ENCODE data around the gene NTNG1.

NTNG1 gene

DNA sequence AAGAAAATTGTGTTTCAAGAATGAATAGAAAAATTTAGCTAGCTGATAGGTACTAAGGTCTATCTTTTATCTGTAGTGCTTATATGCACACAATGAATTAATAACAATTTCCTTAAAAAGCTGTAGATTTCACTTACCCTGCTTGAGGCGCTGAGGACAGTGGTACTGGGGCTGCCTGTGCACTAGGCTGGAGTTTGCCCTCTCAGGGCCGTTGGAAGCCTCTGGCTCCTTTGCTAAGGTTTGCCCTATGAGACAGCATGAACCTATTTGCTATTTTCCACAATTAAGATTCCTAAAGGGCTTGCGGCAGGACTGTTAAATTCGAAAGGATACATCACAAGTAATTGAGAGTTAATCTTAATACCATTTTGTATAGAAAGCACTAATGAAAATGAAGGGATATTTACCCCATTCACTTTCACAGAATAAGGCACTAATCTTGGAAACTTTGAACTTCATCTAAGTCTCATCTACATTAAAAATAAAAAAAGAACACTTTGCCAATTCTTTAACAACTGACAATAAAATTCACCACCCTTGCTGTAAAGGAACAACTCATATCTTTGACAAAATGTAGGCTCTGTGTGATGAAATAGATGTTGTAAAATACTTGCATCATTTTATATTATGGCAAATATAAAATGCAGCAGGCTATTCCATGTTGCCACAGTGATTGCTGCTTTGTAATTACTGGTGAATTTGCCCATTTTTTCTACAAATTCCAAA, 293.0 kb downstream of the NTNG1 start:
- Histone ChIP-seq H3K27ac (ENCODE audit: insufficient read depth, low read length, poor library complexity, severe bottlenecking) (no peak overlapping the region), H3K4me3 (ENCODE audit: insufficient read depth, low read depth, low read length, poor library complexity, severe bottlenecking) (no peak overlapping the region), H3K36me3 (ENCODE audit: control insufficient read depth, insufficient read depth, low read length) (no peaks in the 10 kb centered on the region), H3K4me1 (ENCODE audit: control insufficient read depth, insufficient read depth, low read length, poor library complexity, severe bottlenecking) (no peaks in the 10 kb centered on the region), H3K9me3 (ENCODE audit: control insufficient read depth, low read length) (no peaks in the 10 kb centered on the region), H3K27me3 (replicated peaks; ENCODE audit: control insufficient read depth, insufficient read depth, low read length, poor library complexity, severe bottlenecking) (no peaks in the 10 kb centered on the region)
- DNase-seq, result no peak

DNA sequence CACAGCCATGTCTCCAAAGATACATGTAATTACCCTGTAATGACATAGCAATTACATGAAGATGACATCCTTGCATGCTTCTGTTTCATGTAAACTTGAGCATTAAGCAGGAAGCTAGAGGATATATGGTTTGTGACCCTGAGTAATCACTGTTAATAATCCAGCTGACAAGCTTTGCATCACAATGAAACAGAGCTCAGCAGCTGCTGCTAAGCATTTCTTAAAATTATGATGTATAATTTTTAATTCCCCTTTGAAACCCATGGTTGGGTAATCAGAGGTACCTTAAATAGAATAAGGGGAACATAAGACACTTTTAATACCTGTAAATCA, 293.5 kb downstream of the NTNG1 start:
- Histone ChIP-seq H3K36me3 (ENCODE audit: control insufficient read depth, insufficient read depth, low read length) (no peaks in the 10 kb centered on the region), H3K27me3 (replicated peaks; ENCODE audit: control insufficient read depth, insufficient read depth, low read length, poor library complexity, severe bottlenecking) (no peaks in the 10 kb centered on the region), H3K4me3 (ENCODE audit: insufficient read depth, low read depth, low read length, poor library complexity, severe bottlenecking) (no peak overlapping the region), H3K4me1 (ENCODE audit: control insufficient read depth, insufficient read depth, low read length, poor library complexity, severe bottlenecking) (no peaks in the 10 kb centered on the region), H3K9me3 (ENCODE audit: control insufficient read depth, low read length) (no peaks in the 10 kb centered on the region), H3K27ac (ENCODE audit: insufficient read depth, low read length, poor library complexity, severe bottlenecking) (no peak overlapping the region)
- DNase-seq, result no peak

DNA sequence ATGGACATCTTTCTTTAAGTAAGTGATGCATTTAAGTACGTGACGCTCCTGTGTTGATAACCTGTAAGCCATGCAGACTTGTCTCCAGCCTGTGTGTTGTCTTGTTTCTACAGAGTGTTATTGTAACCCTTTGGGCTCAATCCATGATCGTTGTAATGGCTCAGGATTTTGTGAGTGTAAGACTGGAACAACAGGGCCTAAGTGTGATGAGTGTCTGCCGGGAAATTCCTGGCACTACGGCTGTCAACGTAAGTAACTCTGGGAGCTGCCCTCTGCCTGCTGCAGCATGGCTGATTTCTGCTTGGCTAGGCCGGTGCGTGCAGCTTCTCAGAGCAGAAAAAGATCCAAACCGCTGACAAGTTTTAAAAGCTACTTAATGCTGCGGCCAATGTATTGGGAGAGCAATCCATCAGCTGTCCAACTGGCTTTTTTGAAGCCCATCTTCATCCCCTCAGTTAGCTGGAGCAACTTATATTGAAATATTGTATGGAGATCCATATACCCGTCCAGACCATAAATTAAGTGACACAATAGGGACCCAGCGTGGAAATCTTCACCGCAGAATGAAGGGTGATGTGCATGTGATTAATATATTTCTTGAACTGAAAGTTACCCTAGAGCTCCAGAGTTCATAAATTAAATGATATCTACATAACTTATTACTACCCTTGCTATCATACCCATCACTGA, 295.9 kb downstream of the NTNG1 start:
- Histone ChIP-seq H3K4me3 (ENCODE audit: insufficient read depth, low read depth, low read length, poor library complexity, severe bottlenecking) (no peak overlapping the region), H3K36me3 (ENCODE audit: control insufficient read depth, insufficient read depth, low read length) (no peaks in the 10 kb centered on the region), H3K9me3 (ENCODE audit: control insufficient read depth, low read length) (no peaks in the 10 kb centered on the region), H3K27me3 (replicated peaks; ENCODE audit: control insufficient read depth, insufficient read depth, low read length, poor library complexity, severe bottlenecking) (no peaks in the 10 kb centered on the region), H3K4me1 (ENCODE audit: control insufficient read depth, insufficient read depth, low read length, poor library complexity, severe bottlenecking) (no peaks in the 10 kb centered on the region), H3K27ac (ENCODE audit: insufficient read depth, low read length, poor library complexity, severe bottlenecking) (no peak overlapping the region)
- DNase-seq, result no peak

DNA sequence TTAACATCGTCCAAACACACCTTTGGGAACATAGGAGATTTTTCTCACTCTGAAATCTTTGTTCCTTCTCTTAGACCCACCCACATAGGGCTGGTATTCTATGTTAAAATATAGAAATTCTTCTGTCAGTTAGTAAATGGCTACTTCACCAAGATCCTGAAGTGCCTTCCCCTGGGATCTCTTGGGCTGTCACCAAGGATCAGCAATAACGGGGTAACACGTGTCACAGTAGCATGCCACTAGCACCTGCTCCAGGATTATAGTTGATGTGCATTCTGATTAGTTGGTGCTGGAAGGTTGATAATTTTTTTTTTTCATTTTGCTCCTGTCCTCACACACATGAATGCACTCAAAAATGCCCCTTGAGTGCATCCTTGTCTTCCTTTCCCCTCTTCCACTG, 298.7 kb downstream of the NTNG1 start:
- Histone ChIP-seq H3K36me3 (ENCODE audit: control insufficient read depth, insufficient read depth, low read length) (no peaks in the 10 kb centered on the region), H3K4me1 (ENCODE audit: control insufficient read depth, insufficient read depth, low read length, poor library complexity, severe bottlenecking) (no peaks in the 10 kb centered on the region), H3K27me3 (replicated peaks; ENCODE audit: control insufficient read depth, insufficient read depth, low read length, poor library complexity, severe bottlenecking) (no peaks in the 10 kb centered on the region), H3K9me3 (ENCODE audit: control insufficient read depth, low read length) (no peaks in the 10 kb centered on the region), H3K4me3 (ENCODE audit: insufficient read depth, low read depth, low read length, poor library complexity, severe bottlenecking) (no peak overlapping the region), H3K27ac (ENCODE audit: insufficient read depth, low read length, poor library complexity, severe bottlenecking) (no peak overlapping the region)
- DNase-seq, result no peak

DNA sequence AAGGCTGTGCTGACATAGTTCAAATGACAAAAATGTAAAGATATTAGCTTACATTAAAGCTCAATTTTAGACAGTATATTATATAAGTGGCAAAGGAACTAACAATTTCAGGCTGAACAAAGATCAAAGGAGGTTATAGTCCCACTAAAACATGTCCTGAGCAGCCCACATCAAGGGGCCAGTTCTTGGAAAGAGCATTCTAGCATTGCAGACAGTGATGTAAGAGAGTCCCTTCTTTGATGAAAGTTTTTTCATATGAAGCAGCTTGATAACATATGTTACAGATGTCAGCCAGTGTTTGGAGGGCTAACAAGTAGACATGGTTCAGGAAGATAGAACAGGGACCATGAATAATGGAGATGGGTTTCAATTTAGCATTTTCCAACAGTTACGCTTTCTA, 301.7 kb downstream of the NTNG1 start:
- Histone ChIP-seq H3K4me1 (ENCODE audit: control insufficient read depth, insufficient read depth, low read length, poor library complexity, severe bottlenecking) (no peaks in the 10 kb centered on the region), H3K4me3 (ENCODE audit: insufficient read depth, low read depth, low read length, poor library complexity, severe bottlenecking) (no peak overlapping the region)
- no peak for DNase-seq

DNA sequence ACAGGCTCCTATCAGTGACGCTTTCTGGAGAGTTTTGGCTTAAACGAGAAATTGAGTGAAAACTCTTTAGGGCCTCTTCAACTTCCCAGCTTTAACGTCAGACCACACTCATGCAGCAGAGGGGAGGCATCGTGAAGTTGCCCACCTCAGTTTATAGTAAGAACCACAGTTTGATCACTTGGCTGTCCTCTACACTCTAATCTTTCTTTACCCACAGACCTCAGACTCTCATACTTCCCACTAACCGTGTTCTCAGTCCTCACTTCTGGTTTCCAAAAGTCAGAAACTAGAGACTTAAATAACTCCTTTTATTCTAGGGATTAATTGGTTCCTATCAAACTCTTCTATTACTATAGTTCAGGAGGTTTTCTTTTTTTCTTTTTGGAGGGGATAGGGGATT, 302.2 kb downstream of the NTNG1 start:
- Histone ChIP-seq H3K4me3 (ENCODE audit: insufficient read depth, low read depth, low read length, poor library complexity, severe bottlenecking) (no peak overlapping the region), H3K36me3 (ENCODE audit: control insufficient read depth, insufficient read depth, low read length) (no peaks in the 10 kb centered on the region), H3K27ac (ENCODE audit: insufficient read depth, low read length, poor library complexity, severe bottlenecking) (no peak overlapping the region), H3K27me3 (replicated peaks; ENCODE audit: control insufficient read depth, insufficient read depth, low read length, poor library complexity, severe bottlenecking) (no peaks in the 10 kb centered on the region), H3K9me3 (ENCODE audit: control insufficient read depth, low read length) (no peaks in the 10 kb centered on the region), H3K4me1 (ENCODE audit: control insufficient read depth, insufficient read depth, low read length, poor library complexity, severe bottlenecking) (no peaks in the 10 kb centered on the region)
- DNase-seq, result no peak

More for the DNA sequence above, 301.7 kb downstream of the NTNG1 start:
- Histone ChIP-seq H3K9me3 (ENCODE audit: control insufficient read depth, low read length) (no peaks in the 10 kb centered on the region), H3K36me3 (ENCODE audit: control insufficient read depth, insufficient read depth, low read length) (no peaks in the 10 kb centered on the region), H3K27me3 (replicated peaks; ENCODE audit: control insufficient read depth, insufficient read depth, low read length, poor library complexity, severe bottlenecking) (no peaks in the 10 kb centered on the region), H3K27ac (ENCODE audit: insufficient read depth, low read length, poor library complexity, severe bottlenecking) (no peak overlapping the region)

DNA sequence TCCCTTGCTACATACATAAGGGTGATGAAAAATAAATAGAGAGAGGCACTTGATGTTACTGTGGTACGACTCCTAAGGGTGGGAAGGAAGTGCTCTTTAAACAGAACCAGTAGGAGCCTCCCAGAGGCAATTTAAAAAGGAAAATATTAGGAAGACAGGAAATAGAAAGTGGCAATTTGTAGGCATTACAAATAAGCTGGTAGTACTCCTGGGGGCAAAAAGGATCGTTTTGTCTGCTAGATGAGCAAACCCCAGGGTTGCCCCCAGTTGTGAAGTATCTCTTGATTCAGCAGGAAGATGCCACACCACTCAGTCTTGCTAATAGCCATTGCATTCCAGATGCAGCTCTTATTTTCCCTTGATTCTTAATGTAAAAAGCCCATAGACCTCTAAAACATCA, 303.0 kb downstream of the NTNG1 start:
- DNase-seq, result no peak

DNA sequence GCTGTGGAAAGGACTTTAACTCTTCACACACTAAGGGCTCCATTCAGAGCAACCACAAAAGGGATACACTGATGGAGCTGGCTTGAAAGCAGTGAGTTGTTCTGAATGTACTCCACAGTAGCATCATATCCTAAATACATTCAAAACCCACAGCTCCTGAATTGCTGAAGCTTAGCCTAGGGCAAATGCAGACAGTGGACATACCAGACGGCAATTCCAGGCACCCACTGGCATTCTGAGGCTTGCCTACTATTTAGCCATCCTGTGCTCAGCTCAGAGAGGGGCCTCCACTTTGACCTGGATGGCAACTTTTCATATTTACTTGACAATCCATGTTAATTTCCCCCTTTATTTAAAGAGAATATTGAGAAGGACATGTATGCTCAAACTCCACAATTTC, 303.5 kb downstream of the NTNG1 start:
- Histone ChIP-seq H3K4me1 (ENCODE audit: control insufficient read depth, insufficient read depth, low read length, poor library complexity, severe bottlenecking) (no peaks in the 10 kb centered on the region), H3K27ac (ENCODE audit: insufficient read depth, low read length, poor library complexity, severe bottlenecking) (no peak overlapping the region)
- no peak for DNase-seq

More for the DNA sequence above, 303.0 kb downstream of the NTNG1 start:
- Histone ChIP-seq H3K4me3 (ENCODE audit: insufficient read depth, low read depth, low read length, poor library complexity, severe bottlenecking) (no peak overlapping the region), H3K27me3 (replicated peaks; ENCODE audit: control insufficient read depth, insufficient read depth, low read length, poor library complexity, severe bottlenecking) (no peaks in the 10 kb centered on the region), H3K9me3 (ENCODE audit: control insufficient read depth, low read length) (no peaks in the 10 kb centered on the region), H3K36me3 (ENCODE audit: control insufficient read depth, insufficient read depth, low read length) (no peaks in the 10 kb centered on the region), H3K27ac (ENCODE audit: insufficient read depth, low read length, poor library complexity, severe bottlenecking) (no peak overlapping the region), H3K4me1 (ENCODE audit: control insufficient read depth, insufficient read depth, low read length, poor library complexity, severe bottlenecking) (no peaks in the 10 kb centered on the region)

DNA sequence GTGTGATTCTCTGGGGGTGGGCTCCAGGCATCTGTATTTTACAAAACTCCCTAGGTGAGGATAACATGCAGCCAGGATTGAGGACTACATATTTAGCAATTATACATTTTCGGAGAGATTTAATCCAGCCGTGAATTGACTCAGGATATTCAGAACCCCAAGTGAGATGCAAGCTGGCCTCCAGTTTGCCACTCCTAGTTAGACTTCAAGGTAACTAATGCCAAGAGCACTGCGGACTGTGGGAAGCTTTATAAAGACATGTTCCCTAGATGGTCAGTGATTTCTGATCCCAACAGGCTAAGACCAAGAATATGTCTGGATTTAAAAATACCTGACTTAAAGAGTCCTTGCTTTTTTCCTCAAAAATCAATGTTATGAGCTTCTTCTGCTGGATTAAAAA, 308.5 kb downstream of the NTNG1 start:
- DNase-seq, result no peak
- H3K27ac ChIP-seq (ENCODE audit: insufficient read depth, low read length, poor library complexity, severe bottlenecking), result no peak overlapping the region
- H3K4me1 ChIP-seq (ENCODE audit: control insufficient read depth, insufficient read depth, low read length, poor library complexity, severe bottlenecking), result no peaks in the 10 kb centered on the region
- no peaks in the 10 kb centered on the region for H3K9me3 ChIP-seq (ENCODE audit: control insufficient read depth, low read length)
- H3K36me3 ChIP-seq (ENCODE audit: control insufficient read depth, insufficient read depth, low read length), result no peaks in the 10 kb centered on the region
- no peak overlapping the region for H3K4me3 ChIP-seq (ENCODE audit: insufficient read depth, low read depth, low read length, poor library complexity, severe bottlenecking)
- H3K27me3 ChIP-seq (replicated peaks; ENCODE audit: control insufficient read depth, insufficient read depth, low read length, poor library complexity, severe bottlenecking), result no peaks in the 10 kb centered on the region

More for the DNA sequence above, 303.5 kb downstream of the NTNG1 start:
- Histone ChIP-seq H3K36me3 (ENCODE audit: control insufficient read depth, insufficient read depth, low read length) (no peaks in the 10 kb centered on the region), H3K27me3 (replicated peaks; ENCODE audit: control insufficient read depth, insufficient read depth, low read length, poor library complexity, severe bottlenecking) (no peaks in the 10 kb centered on the region), H3K4me3 (ENCODE audit: insufficient read depth, low read depth, low read length, poor library complexity, severe bottlenecking) (no peak overlapping the region), H3K9me3 (ENCODE audit: control insufficient read depth, low read length) (no peaks in the 10 kb centered on the region)

DNA sequence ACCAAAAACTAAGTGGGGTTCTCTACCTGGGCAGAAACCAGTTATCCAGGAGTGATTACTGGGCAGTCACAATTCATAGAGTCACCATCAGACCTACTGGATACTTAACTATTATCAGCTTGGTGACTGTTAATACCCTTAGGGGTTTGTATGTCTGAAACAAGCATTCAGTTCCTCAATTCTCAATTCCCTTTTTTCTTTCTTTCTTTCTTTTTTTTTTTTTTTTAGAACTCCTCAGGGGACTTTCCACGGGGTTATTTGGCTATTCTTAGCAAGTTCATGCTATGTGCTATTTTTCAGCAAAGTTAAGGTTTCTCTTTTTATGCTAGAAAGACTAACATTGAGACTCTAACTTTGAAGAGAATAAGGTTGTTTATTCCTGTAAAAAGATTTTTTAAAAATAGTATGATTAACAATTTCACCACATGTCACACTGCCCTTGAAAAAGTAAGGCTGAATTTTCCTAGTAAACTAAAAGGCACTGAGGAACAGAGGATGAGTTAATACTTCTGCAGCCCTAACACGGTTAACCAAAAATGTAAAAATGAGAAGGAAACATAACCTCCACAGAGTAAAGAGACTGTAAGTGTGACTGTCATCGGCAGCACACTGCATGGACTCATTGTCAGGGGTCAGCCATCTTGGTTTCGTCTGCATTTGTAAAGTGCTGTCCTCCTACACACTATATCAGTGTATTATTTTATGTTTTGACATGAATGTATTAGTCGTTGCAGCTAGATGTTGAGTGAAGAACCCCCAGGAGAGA, 310.2 kb downstream of the NTNG1 start:
- H3K4me1 ChIP-seq (ENCODE audit: control insufficient read depth, insufficient read depth, low read length, poor library complexity, severe bottlenecking), result no peaks in the 10 kb centered on the region
- H3K27ac ChIP-seq (ENCODE audit: insufficient read depth, low read length, poor library complexity, severe bottlenecking), result no peak overlapping the region
- no peaks in the 10 kb centered on the region for H3K27me3 ChIP-seq (replicated peaks; ENCODE audit: control insufficient read depth, insufficient read depth, low read length, poor library complexity, severe bottlenecking)
- H3K9me3 ChIP-seq (ENCODE audit: control insufficient read depth, low read length), result no peaks in the 10 kb centered on the region
- H3K36me3 ChIP-seq (ENCODE audit: control insufficient read depth, insufficient read depth, low read length), result no peaks in the 10 kb centered on the region
- DNase-seq, result no peak
- H3K4me3 ChIP-seq (ENCODE audit: insufficient read depth, low read depth, low read length, poor library complexity, severe bottlenecking), result no peak overlapping the region

All from effector memory CD4-positive, alpha-beta T cell (primary cell).